DND-41 (cell line): ENCODE results near the gene TMEM175.

Source experiments
- ATAC-seq: fragments of 200-7000 bp; cut with Tn5 transposase; 3 replicates; pipeline ENCODE4 v1.9.1; 2021; ENCODE audit warnings: low read depth; ENCODE audit not compliant: insufficient read depth
- DNase-seq: peaks from one replicate; pipeline ENCODE4 v3.0.0-alpha.2; 2020
- H2AFZ ChIP-seq: 2 replicates; pipeline ENCODE4 v1.6.0; 2012; ENCODE audit warnings: low read depth, low read length
- H3K27ac ChIP-seq: 2 replicates; pipeline ENCODE4 v1.5.1; 2012; ENCODE audit warnings: low read length, inconsistent platforms
- H3K27me3 ChIP-seq: fragments of 200-600 bp; sonication (generic); 2 replicates; pipeline ENCODE4 v1.6.0; 2012; ENCODE audit warnings: low read length, mild to moderate bottlenecking, inconsistent platforms; ENCODE audit not compliant: insufficient read depth, poor library complexity
- H3K36me3 ChIP-seq: 2 replicates; pipeline ENCODE4 v1.5.1; 2012; ENCODE audit warnings: low read length, inconsistent platforms; ENCODE audit not compliant: insufficient read depth
- H3K4me1 ChIP-seq: 2 replicates; pipeline ENCODE4 v1.5.1; 2012; ENCODE audit warnings: mild to moderate bottlenecking, low read length; ENCODE audit not compliant: insufficient read depth
- H3K4me2 ChIP-seq: 2 replicates; pipeline ENCODE4 v1.6.0; 2012; ENCODE audit warnings: mild to moderate bottlenecking, moderate library complexity, low read length, inconsistent platforms; ENCODE audit not compliant: insufficient read depth
- H3K4me3 ChIP-seq, 2 experiments: fragments of 200-600 bp in 1 of 2; shearing (Covaris generic) in 1 of 2; 2 replicates each; pipeline ENCODE4 v1.5.1; 2012 to 2016; ENCODE audit warnings: inconsistent platforms in 2 of 2, low read length in 2 of 2, mild to moderate bottlenecking in 2 of 2, low read depth in 1 of 2, moderate library complexity in 1 of 2
- H3K79me2 ChIP-seq: 2 replicates; pipeline ENCODE4 v1.6.0; 2012; ENCODE audit warnings: low read length, inconsistent platforms; ENCODE audit not compliant: insufficient read depth
- H3K9ac ChIP-seq: 2 replicates; pipeline ENCODE4 v1.6.0; 2012; ENCODE audit warnings: low read depth, mild to moderate bottlenecking, inconsistent platforms, low read length, moderate library complexity
- H3K9me3 ChIP-seq: 2 replicates; pipeline ENCODE4 v1.5.1; 2012; ENCODE audit warnings: low read length, moderate library complexity, mild to moderate bottlenecking, inconsistent platforms; ENCODE audit not compliant: insufficient read depth, severe bottlenecking
- H4K20me1 ChIP-seq: 2 replicates; pipeline ENCODE4 v1.6.0; 2012; ENCODE audit warnings: low read length; ENCODE audit not compliant: insufficient read depth
- CTCF ChIP-seq: IDR thresholded peaks from 2 replicates; pipeline ENCODE4 v1.5.1; 2012; ENCODE audit warnings: borderline replicate concordance, low read length, moderate library complexity, mild to moderate bottlenecking; ENCODE audit not compliant: poor library complexity, severe bottlenecking; ENCODE audit errors: extremely low read depth
- EZH2 ChIP-seq: IDR thresholded peaks from 3 replicates; pipeline ENCODE4 v1.6.1; 2012; ENCODE audit warnings: borderline replicate concordance, low read depth, mild to moderate bottlenecking, moderate library complexity, low read length, inconsistent platforms; ENCODE audit not compliant: severe bottlenecking

Gene TMEM175

GRCh38 chr4:909131-909571 lies 23.1 kb upstream of the TMEM175 start:
- Histone ChIP-seq H3K27me3 (no peaks in the 10 kb centered on the region), H3K9ac (no peak overlapping the region), H3K36me3 (peaks cover 79% of the 10 kb centered on the region), H3K4me2 (no peak overlapping the region), H2AFZ (no peak overlapping the region), H3K9me3 (no peaks in the 10 kb centered on the region), H3K27ac (no peak overlapping the region), H4K20me1 (peaks cover 66% of the 10 kb centered on the region), H3K79me2 (peaks cover 64% of the 10 kb centered on the region), H3K4me3 (no peak overlapping the region), H3K4me1 (no peaks in the 10 kb centered on the region)
- TF ChIP-seq CTCF = no peak
- TF ChIP-seq EZH2 = no peak
- DNase-seq (no peak), ATAC-seq (no peak)

GRCh38 chr4:909821-910220 lies 22.4 kb upstream of the TMEM175 start:
- ATAC-seq (no peak), DNase-seq (no peak)
- no peak overlapping the region for H3K4me2 ChIP-seq
- peaks cover 74% of the 10 kb centered on the region for H3K36me3 ChIP-seq
- H3K27me3 ChIP-seq = no peaks in the 10 kb centered on the region
- TF ChIP-seq EZH2 (no peak), CTCF (no peak)
- no peak overlapping the region for H2AFZ ChIP-seq
- peaks cover 72% of the 10 kb centered on the region for H4K20me1 ChIP-seq
- H3K9ac ChIP-seq = no peak overlapping the region
- H3K4me1 ChIP-seq = no peaks in the 10 kb centered on the region
- no peak overlapping the region for H3K4me3 ChIP-seq
- no peaks in the 10 kb centered on the region for H3K9me3 ChIP-seq
- peaks cover 71% of the 10 kb centered on the region for H3K79me2 ChIP-seq
- no peak overlapping the region for H3K27ac ChIP-seq

GRCh38 chr4:910366-911091 lies 21.7 kb upstream of the TMEM175 start:
- peaks cover 67% of the 10 kb centered on the region for H3K36me3 ChIP-seq
- H3K9me3 ChIP-seq = no peaks in the 10 kb centered on the region
- no peak overlapping the region for H3K4me2 ChIP-seq
- H3K79me2 ChIP-seq = peaks cover 77% of the 10 kb centered on the region
- no peak for DNase-seq
- H3K27ac ChIP-seq = no peak overlapping the region
- no peak overlapping the region for H3K4me3 ChIP-seq
- H2AFZ ChIP-seq = no peak overlapping the region
- H3K4me1 ChIP-seq = no peaks in the 10 kb centered on the region; the same call in 1 of the 2 replicates
- H3K27me3 ChIP-seq = no peaks in the 10 kb centered on the region
- TF ChIP-seq EZH2 (no peak), CTCF (no peak)
- ATAC-seq = no peak
- H4K20me1 ChIP-seq = peaks cover 73% of the 10 kb centered on the region
- no peak overlapping the region for H3K9ac ChIP-seq

- Histone ChIP-seq H2AFZ (no peak overlapping the region), H3K9me3 (no peaks in the 10 kb centered on the region), H3K27ac (no peak overlapping the region), H3K36me3 (peaks cover 60% of the 10 kb centered on the region), H3K79me2 (peaks cover 78% of the 10 kb centered on the region), H3K4me1 (no peaks in the 10 kb centered on the region; the same call in 1 of the 2 replicates), H4K20me1 (peaks cover 69% of the 10 kb centered on the region), H3K27me3 (no peaks in the 10 kb centered on the region), H3K4me2 (no peak overlapping the region), H3K4me3 (no peak overlapping the region), H3K9ac (no peak overlapping the region)
- DNase-seq = no peak
- no peak for TF ChIP-seq EZH2
- TF ChIP-seq CTCF = no peak
- ATAC-seq = no peak
Observed at GRCh38 chr4:911221-911751, 21.0 kb upstream of the TMEM175 start.
